Measurements from ENCODE around the gene HID1. TPM values are rescaled to one million over a fixed set of nuclear protein-coding genes. Genes with fewer than 3 reads are reported as not detected.
"Not testable (repeated sequence)": the region's sequence is repeated elsewhere in the genome, so short reads cannot be mapped to it uniquely, and the experiment has no call there.

HID1 gene
- polyA plus RNA-seq, 5 donors: 48.9 to 76.3 (median 64.6) TPM

- no peak for DNase-seq
Observed at GRCh38 chr17:74924250-74924948, 48.2 kb downstream of the HID1 start, which contains the start of gene OTOP2. Gene OTOP2 (plus strand): TSS chr17:74924273. CDS start chr17:74924633, 360 bp downstream.

GRCh38 chr17:74923538-74924249 is 48.9 kb downstream of the HID1 start:
- no peak for DNase-seq

- DNase-seq: no peak
Observed at GRCh38 chr17:74922694-74923537, 49.6 kb downstream of the HID1 start, which contains the start of gene USH1G. Gene USH1G (minus strand): TSS chr17:74923255. CDS start chr17:74923073, 182 bp downstream.

GRCh38 chr17:74922172-74922571 is 50.4 kb downstream of the HID1 start:
- no peak for DNase-seq

- no peak for DNase-seq
Observed at GRCh38 chr17:74921769-74922168, 50.8 kb downstream of the HID1 start.

- DNase-seq: no peak
Observed at GRCh38 chr17:74921026-74921681, 51.4 kb downstream of the HID1 start.

- DNase-seq: no peak
Observed at GRCh38 chr17:74920642-74921025, 51.9 kb downstream of the HID1 start.

GRCh38 chr17:74920306-74920620 is 52.3 kb downstream of the HID1 start:
- DNase-seq: no peak

GRCh38 chr17:74919440-74920305 is 52.9 kb downstream of the HID1 start:
- no peak for DNase-seq

- no peak for DNase-seq
Observed at GRCh38 chr17:74918906-74919305, 53.7 kb downstream of the HID1 start.

- DNase-seq: no peak
Observed at GRCh38 chr17:74917430-74917829, 55.1 kb downstream of the HID1 start.

GRCh38 chr17:74916851-74917199 is 55.7 kb downstream of the HID1 start:
- no peak for DNase-seq

- DNase-seq: no peak
Observed at GRCh38 chr17:74916136-74916850, 56.3 kb downstream of the HID1 start.

- DNase-seq: not testable (repeated sequence)
Observed at GRCh38 chr17:74911423-74911822, 61.1 kb downstream of the HID1 start.

- DNase-seq: not testable (repeated sequence)
Observed at GRCh38 chr17:74909097-74909496, 63.5 kb downstream of the HID1 start.

- DNase-seq: no peak
Observed at GRCh38 chr17:74907012-74907411, 65.5 kb downstream of the HID1 start.

GRCh38 chr17:74906214-74906793 is 66.3 kb downstream of the HID1 start:
- DNase-seq: not testable (repeated sequence)

- no peak for DNase-seq
Observed at GRCh38 chr17:74904687-74905409, 67.7 kb downstream of the HID1 start.

GRCh38 chr17:74903671-74904070 is 68.9 kb downstream of the HID1 start:
- no peak for DNase-seq

All from right lung (tissue), 5 donors.